ENCODE measurements around the gene ST13. TPM values are rescaled to one million over a fixed set of nuclear protein-coding genes. Genes with fewer than 3 reads are reported as not detected.

The ST13 gene
- total and polyA plus RNA-seq, 2 of the 4 experiments (the other 2 are of a cell fraction), result 115 to 235 TPM

DNA sequence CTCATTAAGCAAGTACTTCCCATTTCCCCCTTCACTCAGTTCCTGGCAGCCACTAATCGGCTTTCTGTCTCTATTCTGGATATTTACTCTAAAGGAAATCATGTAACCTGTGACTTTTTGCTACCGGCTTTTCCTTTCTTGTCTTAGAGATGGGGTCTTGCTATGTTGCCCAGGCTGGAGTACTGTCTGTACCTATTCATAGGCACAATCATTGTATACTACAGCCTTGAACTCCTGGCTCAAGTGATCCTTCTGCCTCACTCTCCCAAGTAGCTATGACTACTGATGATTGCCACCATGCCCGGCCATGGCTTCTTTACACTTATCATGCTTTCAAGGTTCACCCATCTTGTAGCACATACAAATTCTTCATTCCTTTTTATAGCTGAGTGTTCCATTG lies 49.7 kb downstream of the ST13 start:
- Histone ChIP-seq H2AK5ac (ENCODE audit: low read depth, low read length) (no peak overlapping the region), H3K9me3 (ENCODE audit: control insufficient read depth, insufficient read depth, low read length) (no peaks in the 10 kb centered on the region), H3K36me3 (ENCODE audit: control insufficient read depth, insufficient read depth, low read length) (peaks cover 2% of the 10 kb centered on the region), H3K27ac (ENCODE audit: insufficient read depth, low read length) (no peak overlapping the region), H4K20me1 (ENCODE audit: insufficient read depth, low read length) (0 out of 2 replicates have a peak, but pooled peaks cover 3% of the 10 kb centered on the region), H3K14ac (replicated peaks; ENCODE audit: low read depth, low read length) (no peak overlapping the region), H2BK5ac (ENCODE audit: low read depth, low read length, poor library complexity, severe bottlenecking) (no peak overlapping the region), H2BK20ac (ENCODE audit: low read depth, low read length) (no peak overlapping the region), H2BK15ac (ENCODE audit: low read depth, low read length) (no peak overlapping the region), H3K9me1 (ENCODE audit: insufficient read depth, low read length) (peaks cover 7% of the 10 kb centered on the region), H3K4ac (ENCODE audit: low read depth, low read length) (no peak overlapping the region), H3K9ac (ENCODE audit: low read depth, low read length) (no peak overlapping the region), H4K5ac (ENCODE audit: low read depth, low read length) (no peak overlapping the region), H3K4me3 (ENCODE audit: insufficient read depth, low read depth, low read length) (no peak overlapping the region), H3K18ac (ENCODE audit: low read depth, low read length) (no peak overlapping the region), H3K23ac (ENCODE audit: low read depth, low read length) (no peak overlapping the region), H4K8ac (ENCODE audit: low read depth in 2 of 2, low read length in 2 of 2) (no peak overlapping the region), H2AK9ac (replicated peaks; ENCODE audit: low read depth, low read length, poor library complexity) (no peak overlapping the region), H3K4me1 (ENCODE audit: control insufficient read depth, insufficient read depth, low read length) (peaks cover 8% of the 10 kb centered on the region), H2AFZ (replicated peaks; ENCODE audit: low read length, poor library complexity) (no peak overlapping the region), H3K4me2 (ENCODE audit: low read depth, low read length) (no peak overlapping the region), H3K27me3 (ENCODE audit: control insufficient read depth, insufficient read depth, low read length) (no peaks in the 10 kb centered on the region), H2BK120ac (ENCODE audit: low read depth, low read length) (no peak overlapping the region), H3K79me1 (ENCODE audit: low read depth in 1 of 2, low read length in 2 of 2) (peaks cover 30 to 60% of the 10 kb centered on the region in 2 experiments), H4K91ac (ENCODE audit: insufficient read depth, low read depth, low read length) (no peak overlapping the region), H3K56ac (ENCODE audit: extremely low read depth, insufficient read depth, low read length) (no peak overlapping the region)
- no peak for ATAC-seq (ENCODE audit: low read depth)
- CTCF ChIA-PET, result no interaction called here
- POLR2A ChIA-PET (ENCODE audit: unreplicated experiment), result no interaction called here
- in situ Hi-C loops (cut with MboI; ENCODE audit: low sequenced_read_pairs) (no loop called here), dilution Hi-C loops (cut with HindIII; ENCODE audit: low sequenced_read_pairs, unreplicated experiment) (no loop called here), intact Hi-C loops (cut with micrococcal nuclease) (no loop called here)
- WGBS, 2 experiments (ENCODE audit: extremely low coverage in 2 of 2, insufficient read length in 1 of 2), result no CpG with 5 or more reads among the region's 3 CpGs
- no peak for DNase-seq
- TF ChIP-seq RCOR1 (IDR thresholded peaks at IDR 0.05; ENCODE audit: insufficient replicate concordance, low read length) (no peak), RAD21 (IDR thresholded peaks at IDR 0.05; ENCODE audit: low read length) (no peak), SMC3 (IDR thresholded peaks at IDR 0.05; ENCODE audit: low read depth, low read length) (no peak), MAZ (IDR thresholded peaks at IDR 0.05; ENCODE audit: borderline replicate concordance, low read depth, low read length) (no peak), RFX5 (IDR thresholded peaks at IDR 0.05; ENCODE audit: low read depth, low read length) (no peak), MAFK (IDR thresholded peaks at IDR 0.05; ENCODE audit: low read depth, low read length) (no peak), CTCF (conservative IDR thresholded peaks at IDR 0.05; ENCODE audit: low read depth, low read length) (no peak), CHD1 (IDR thresholded peaks at IDR 0.05; ENCODE audit: low read depth, low read length) (no peak)
- no TSS peak for BruUV-seq (replicated peaks)
